HG03354 (cell line): ENCODE measurements around the gene PKD1.

Experiments
- ATAC-seq: cut with Tn5 transposase; IDR thresholded peaks from one replicate; pipeline ENCODE4 v1.9.1; 2021; ENCODE audit warnings: mild to moderate bottlenecking; ENCODE audit not compliant: unreplicated experiment, poor library complexity, severe bottlenecking

Gene PKD1

GRCh38 chr16:2092866-2093265 is 42.8 kb downstream of the PKD1 start:
- ATAC-seq: no peak

GRCh38 chr16:2092256-2092620 is 43.5 kb downstream of the PKD1 start:
- ATAC-seq: no peak

- no peak for ATAC-seq
Observed at GRCh38 chr16:2091547-2092255, 44.0 kb downstream of the PKD1 start.

GRCh38 chr16:2090777-2091546 is 44.7 kb downstream of the PKD1 start:
- no peak for ATAC-seq

GRCh38 chr16:2090481-2090776 is 45.3 kb downstream of the PKD1 start:
- no peak for ATAC-seq

GRCh38 chr16:2089706-2090480 is 45.8 kb downstream of the PKD1 start:
- ATAC-seq: no peak

GRCh38 chr16:2088759-2089358 is 46.8 kb downstream of the PKD1 start:
- ATAC-seq: no peak

GRCh38 chr16:2087748-2088631 is 47.7 kb downstream of the PKD1 start:
- no peak for ATAC-seq

GRCh38 chr16:2086812-2087747 is 48.6 kb downstream of the PKD1 start:
- no peak for ATAC-seq

GRCh38 chr16:2086106-2086742 is 49.5 kb downstream of the PKD1 start:
- no peak for ATAC-seq

GRCh38 chr16:2085669-2086068 is 50.0 kb downstream of the PKD1 start:
- ATAC-seq: no peak

GRCh38 chr16:2084895-2085625 is 50.6 kb downstream of the PKD1 start:
- ATAC-seq: no peak

GRCh38 chr16:2083876-2084780 is 51.6 kb downstream of the PKD1 start:
- ATAC-seq: no peak

GRCh38 chr16:2083409-2083808 is 52.3 kb downstream of the PKD1 start:
- no peak for ATAC-seq

GRCh38 chr16:2082983-2083364 is 52.7 kb downstream of the PKD1 start:
- ATAC-seq: no peak

- ATAC-seq: no peak
Observed at GRCh38 chr16:2082171-2082982, 53.3 kb downstream of the PKD1 start.
